Calu3 (cell line): ENCODE results near the gene HPSE2. TPM values are rescaled to one million over a fixed set of nuclear protein-coding genes. Genes with fewer than 3 reads are reported as not detected.
A peak's percentile ranks its signal among the peaks of the same experiment; 100 is the strongest.

ENCODE experiments used
- BruUV-seq: library from RNA; stranded (reverse); fragments of 400-500 nt; replicated peaks from 2 replicates; lab custom pipeline; 2021; lab: Mats Ljungman, UMichigan
- CTCF ChIA-PET: fragments of 300-600 bp; sonication (Branson Sonifier 250); formaldehyde crosslinking; loops from one replicate; lab custom pipeline; 2022; ENCODE audit warnings: antibody characterized with exemption; lab: Charles Lee
- DNase-seq: peaks from one replicate; pipeline ENCODE4 v3.0.0; 2022
- H3K27ac Mint-ChIP-seq: one replicate; pipeline ENCODE4 v1.8.0; 2022; ENCODE audit warnings: mixed read lengths; ENCODE audit not compliant: unreplicated experiment
- H3K27me3 Mint-ChIP-seq: one replicate; pipeline ENCODE4 v1.8.0; 2022; ENCODE audit warnings: mixed read lengths; ENCODE audit not compliant: unreplicated experiment
- H3K36me3 Mint-ChIP-seq: one replicate; pipeline ENCODE4 v1.8.0; 2022; ENCODE audit warnings: mild to moderate bottlenecking, moderate library complexity, mixed read lengths; ENCODE audit not compliant: insufficient read depth, unreplicated experiment
- H3K4me1 Mint-ChIP-seq: one replicate; pipeline ENCODE4 v1.8.0; 2022; ENCODE audit warnings: mild to moderate bottlenecking, low read depth, mixed read lengths; ENCODE audit not compliant: unreplicated experiment
- H3K4me3 Mint-ChIP-seq: one replicate; pipeline ENCODE4 v1.8.0; 2022; ENCODE audit warnings: mild to moderate bottlenecking, low read depth, moderate library complexity, mixed read lengths; ENCODE audit not compliant: unreplicated experiment
- H3K9me3 Mint-ChIP-seq: one replicate; pipeline ENCODE4 v1.8.0; 2022; ENCODE audit warnings: low read depth, mixed read lengths; ENCODE audit not compliant: unreplicated experiment
- CTCF ChIP-seq: fragments of 200-600 bp; IDR thresholded peaks from one replicate; pipeline ENCODE4 v1.8.0; 2022; ENCODE audit warnings: antibody characterized with exemption; ENCODE audit not compliant: unreplicated experiment
- intact Hi-C: fragments of 100-400 bp; cut with micrococcal nuclease; formaldehyde crosslinking; loops from one replicate; pipeline ENCODE4 v1.10.0; 2022; ENCODE audit not compliant: unreplicated experiment
- total RNA-seq: library from RNA; stranded (reverse); gene quantifications from 2 replicates; pipeline ENCODE4 v1.2.3, GENCODE V29; 2022

Gene HPSE2
- total RNA-seq, 1 experiment from 2014 or later, result not detected

- Mint-ChIP-seq H3K4me3 (no peak overlapping the region), H3K9me3 (no peaks in the 10 kb centered on the region), H3K27me3 (no peaks in the 10 kb centered on the region), H3K4me1 (no peaks in the 10 kb centered on the region), H3K36me3 (peaks cover 6% of the 10 kb centered on the region), H3K27ac (no peak overlapping the region)
- no peak for TF ChIP-seq CTCF
- DNase-seq, result no peak
- CTCF ChIA-PET, result interaction anchor here (0.6 to 0.7 kb wide), 2 partner anchors 10 to 37 kb away, joined by 3 read pairs; no protein-coding TSS in a partner anchor
- intact Hi-C loops, result no loop called here
- no TSS peak for BruUV-seq
Measured at GRCh38 chr10:98415731-98416119, 819.9 kb downstream of the HPSE2 start.

DNA sequence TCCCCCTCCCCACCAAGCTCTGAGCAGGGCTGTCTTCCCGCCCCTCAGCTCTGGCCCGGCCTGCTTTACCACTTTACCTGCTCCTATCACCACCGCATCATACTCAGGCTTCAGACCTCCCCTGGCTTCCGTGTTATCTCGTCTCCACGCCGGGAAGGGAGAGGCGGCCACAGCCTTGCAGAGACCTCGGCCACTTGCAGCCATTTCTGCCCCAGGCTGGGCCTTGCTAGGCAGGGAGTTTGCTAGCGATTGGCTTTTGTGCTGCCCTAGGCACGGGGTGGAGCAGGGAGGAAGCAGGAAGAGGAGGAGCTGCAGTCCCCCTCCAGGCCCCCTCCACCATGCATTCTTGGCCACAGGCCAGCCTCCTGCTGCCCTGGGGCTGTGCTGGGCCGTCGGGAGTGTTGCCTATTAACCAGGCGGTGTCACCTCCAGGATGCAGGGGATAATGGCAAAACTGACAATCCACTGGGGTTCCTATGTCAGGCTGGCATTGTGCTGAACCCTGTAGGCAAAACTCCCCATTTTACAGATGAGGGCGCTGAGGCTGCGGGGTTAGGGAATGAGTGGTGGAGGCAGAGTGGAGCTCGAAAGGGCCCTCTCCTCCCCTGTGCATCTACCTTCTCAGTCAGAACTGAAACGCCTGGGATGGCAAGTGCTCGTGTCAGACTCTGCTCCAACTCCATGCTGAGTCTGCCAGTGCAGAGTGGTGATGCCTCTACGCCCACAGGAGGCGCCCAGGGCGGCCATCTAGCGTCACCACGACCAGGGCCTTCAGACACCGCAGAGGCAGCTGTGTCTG is 820.5 kb downstream of the HPSE2 start, which contains the start of gene PYROXD2:
Gene PYROXD2 (minus strand): TSS at position 251 of the 799 bp plus-strand sequence. CDS start 47 bp downstream, at position 204.
- no TSS peak for BruUV-seq
- Mint-ChIP-seq H3K4me1 (no peaks in the 10 kb centered on the region), H3K4me3 (peak within 1 kb of the TSS; percentile 81), H3K9me3 (no peaks in the 10 kb centered on the region), H3K27ac (peak within 1 kb of the TSS; percentile 46), H3K27me3 (no peaks in the 10 kb centered on the region), H3K36me3 (peaks cover 6% of the 10 kb centered on the region)
- CTCF ChIA-PET, result interaction anchor here (0.6 to 0.7 kb wide), 3 partner anchors 11 to 244 kb away, joined by 3 read pairs; no protein-coding TSS in a partner anchor
- TF ChIP-seq CTCF, result no peak
- intact Hi-C loops, result no loop called here
- peak; percentile 92 for DNase-seq

- no peaks in the 10 kb centered on the region for H3K9me3 Mint-ChIP-seq
Measured at GRCh38 chr10:98414578-98414931, 821.1 kb downstream of the HPSE2 start.

GRCh38 chr10:98411768-98412167 is 823.9 kb downstream of the HPSE2 start:
- Mint-ChIP-seq H3K9me3 (no peaks in the 10 kb centered on the region), H3K36me3 (peaks cover 6% of the 10 kb centered on the region), H3K4me3 (no peak overlapping the region), H3K4me1 (no peaks in the 10 kb centered on the region), H3K27me3 (no peaks in the 10 kb centered on the region), H3K27ac (no peak overlapping the region)
- intact Hi-C loops, result no loop called here
- BruUV-seq, result no TSS peak
- CTCF ChIA-PET, result no interaction called here
- no peak for TF ChIP-seq CTCF
- DNase-seq, result no peak

More at GRCh38 chr10:98414578-98414931, 821.1 kb downstream of the HPSE2 start:
- CTCF ChIA-PET, result interaction anchor here (0.6 kb wide), 1 partner anchor 245 kb away, joined by 3 read pairs; no protein-coding TSS in a partner anchor
- Mint-ChIP-seq H3K4me3 (peak overlapping the region; percentile 81), H3K36me3 (peaks cover 6% of the 10 kb centered on the region), H3K4me1 (no peaks in the 10 kb centered on the region), H3K27me3 (no peaks in the 10 kb centered on the region), H3K27ac (peak overlapping the region; percentile 46)
- no peak for TF ChIP-seq CTCF
- BruUV-seq, result TSS peak; percentile 47
- no peak for DNase-seq
- intact Hi-C loops, result no loop called here
